ENCODE results near the gene GPR37.

DNA sequence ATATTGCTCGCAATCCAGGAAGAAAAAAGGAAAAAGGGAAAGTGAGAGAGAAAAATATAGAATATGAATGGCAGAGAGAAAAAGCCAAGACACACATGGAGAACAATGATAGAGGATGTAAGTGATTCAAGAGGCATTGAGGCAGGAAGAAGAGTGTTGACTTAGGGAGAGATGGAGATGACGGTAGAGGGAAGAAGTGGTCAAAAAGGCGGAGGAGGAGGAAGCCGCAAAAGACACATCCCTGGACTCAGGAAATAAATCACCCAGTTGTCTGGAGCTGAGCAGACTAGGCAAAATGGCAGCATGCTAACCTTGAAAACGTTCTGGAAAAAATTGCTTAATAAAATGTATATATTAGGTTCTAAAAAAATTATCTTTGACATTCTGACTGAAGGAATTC is 17.7 kb upstream of the GPR37 start:
- no peak for TF ChIP-seq POLR2A (IDR thresholded peaks at IDR 0.05)
- no peak for TF ChIP-seq CTCF (IDR thresholded peaks at IDR 0.05 in 8 of 11, conservative IDR thresholded peaks at IDR 0.05 in 3 of 11)

All from spleen (tissue), 7 donors.